GM12891 (cell line): ENCODE data around the gene CD300LG.

Experiments
- DNase-seq: peaks from one replicate; pipeline ENCODE4 v3.0.0; 2011; ENCODE audit warnings: low spot score; ENCODE audit not compliant: insufficient read length
- FAIRE-seq: peaks from 2 replicates; lab custom pipeline; 2011; peaks lifted over from hg19 to GRCh38; lab: Jason Lieb, UNC
- PAX5 ChIP-seq: IDR thresholded peaks from 2 replicates; pipeline ENCODE4 v1.6.1; 2011; ENCODE audit warnings: low read length, moderate library complexity, mild to moderate bottlenecking; ENCODE audit not compliant: insufficient read depth, severe bottlenecking
- POLR2A ChIP-seq: IDR thresholded peaks from 2 replicates; pipeline ENCODE4 v1.6.1; 2011; ENCODE audit warnings: low read depth, low read length, control low read depth
- POLR2AphosphoS5 ChIP-seq: IDR thresholded peaks from 2 replicates; pipeline ENCODE4 v1.6.1; 2011; ENCODE audit warnings: low read depth, low read length, control low read depth
- POU2F2 ChIP-seq: IDR thresholded peaks from 2 replicates; pipeline ENCODE4 v1.6.1; 2011; ENCODE audit warnings: low read depth, mild to moderate bottlenecking, control low read depth, low read length, moderate library complexity
- SPI1 ChIP-seq: IDR thresholded peaks from 2 replicates; pipeline ENCODE4 v1.6.1; 2011; ENCODE audit warnings: low read depth, low read length, control low read depth
- TAF1 ChIP-seq: IDR thresholded peaks from 2 replicates; pipeline ENCODE4 v1.6.1; 2011; ENCODE audit warnings: low read depth, low read length, control low read depth

The CD300LG gene

GRCh38 chr17:43812396-43813265, 34.3 kb upstream of the CD300LG start:
- FAIRE-seq: no peak
- no peak for DNase-seq
- TF ChIP-seq SPI1: no peak
- TF ChIP-seq POU2F2: no peak
- TF ChIP-seq TAF1: no peak
- TF ChIP-seq POLR2A: no peak
- no peak for TF ChIP-seq POLR2AphosphoS5
- TF ChIP-seq PAX5: no peak

- no peak for DNase-seq
- FAIRE-seq: no peak
- TF ChIP-seq POLR2AphosphoS5: no peak
- no peak for TF ChIP-seq POLR2A
- no peak for TF ChIP-seq POU2F2
- no peak for TF ChIP-seq SPI1
- TF ChIP-seq TAF1: no peak
- no peak for TF ChIP-seq PAX5
Measured at GRCh38 chr17:43813386-43813785, 33.6 kb upstream of the CD300LG start.

GRCh38 chr17:43814026-43814425, 33.0 kb upstream of the CD300LG start:
- no peak for DNase-seq
- TF ChIP-seq TAF1 (no peak), SPI1 (no peak), POLR2AphosphoS5 (no peak), PAX5 (no peak), POU2F2 (no peak), POLR2A (no peak)
- FAIRE-seq: no peak

- TF ChIP-seq SPI1 (no peak), POLR2AphosphoS5 (no peak), PAX5 (no peak)
- no peak for DNase-seq
- FAIRE-seq: no peak
Measured at GRCh38 chr17:43814714-43815113, 32.3 kb upstream of the CD300LG start.

DNA sequence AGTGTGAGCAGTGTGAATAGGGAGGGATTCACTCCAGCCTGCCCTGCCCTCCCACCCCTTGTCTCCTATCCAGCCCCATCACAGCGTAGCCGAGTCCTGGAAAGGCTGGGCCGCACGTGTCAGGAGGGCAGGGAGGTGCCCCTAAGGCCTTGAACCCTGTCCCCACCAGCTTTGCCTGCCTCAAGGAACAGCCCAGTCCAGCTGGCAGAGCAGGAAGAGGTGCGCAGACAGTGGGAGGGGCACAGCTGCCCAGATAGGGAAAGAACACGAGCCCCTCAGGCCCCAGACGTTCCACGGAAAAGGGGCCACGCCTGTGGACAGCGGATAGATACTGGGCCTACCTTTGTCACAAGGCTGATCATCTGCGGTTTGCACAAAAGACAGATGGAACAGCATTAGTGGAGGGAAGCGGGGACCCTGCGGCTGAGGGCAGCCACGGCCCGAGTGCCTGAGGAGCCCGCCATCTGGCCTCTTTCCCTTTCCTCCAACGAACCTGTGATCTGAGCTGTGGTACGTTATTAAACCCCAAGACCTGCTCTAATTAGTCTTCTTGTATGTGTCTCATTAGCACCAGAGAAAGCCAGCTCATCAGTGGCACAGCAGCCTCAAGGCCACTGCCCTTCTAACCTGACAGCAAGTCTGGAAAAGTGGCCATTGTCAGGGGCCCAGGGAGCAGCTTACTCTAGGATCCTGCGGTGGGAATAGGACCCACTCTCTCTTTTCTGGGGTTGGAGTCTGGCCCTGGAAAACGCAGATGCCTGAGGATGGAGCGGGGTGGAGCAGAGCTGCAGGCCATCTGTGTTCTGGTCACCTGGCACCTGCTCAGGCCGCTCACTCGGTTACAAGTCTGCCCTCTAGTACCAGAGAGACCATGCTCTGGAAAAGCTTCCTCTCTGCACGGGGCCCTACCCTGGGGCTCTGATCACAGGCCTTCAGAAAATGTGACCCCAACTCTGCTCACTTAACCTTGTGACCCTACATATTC, 30.3 kb upstream of the CD300LG start:
- FAIRE-seq: no peak
- no peak for TF ChIP-seq PAX5
- TF ChIP-seq TAF1: no peak
- no peak for TF ChIP-seq POLR2A
- TF ChIP-seq POU2F2: no peak
- no peak for TF ChIP-seq SPI1
- no peak for TF ChIP-seq POLR2AphosphoS5
- no peak for DNase-seq

GRCh38 chr17:43817826-43818225, 29.1 kb upstream of the CD300LG start:
- TF ChIP-seq PAX5: no peak
- no peak for TF ChIP-seq POLR2AphosphoS5
- no peak for TF ChIP-seq POLR2A
- TF ChIP-seq POU2F2: no peak
- no peak for TF ChIP-seq TAF1
- no peak for TF ChIP-seq SPI1
- DNase-seq (no peak), FAIRE-seq (no peak)

DNA sequence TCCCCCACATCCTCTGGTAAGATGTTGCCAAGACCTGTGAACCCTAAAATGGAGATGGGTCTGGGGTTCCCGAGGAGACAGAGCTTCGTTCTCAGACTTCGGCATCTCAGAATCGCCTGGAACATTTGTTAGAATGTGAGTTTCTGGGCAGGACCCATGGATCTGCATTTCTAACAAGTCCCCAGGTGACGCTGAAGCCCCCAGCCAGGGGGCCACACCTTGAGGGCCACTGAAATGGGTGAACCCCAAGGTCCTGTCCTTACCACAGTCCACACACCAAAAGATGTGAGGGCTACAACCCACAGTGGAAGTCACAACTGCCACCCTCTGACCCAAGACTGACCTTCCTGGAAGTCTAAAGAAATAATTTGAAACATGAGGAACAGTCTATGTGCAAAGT, 28.0 kb upstream of the CD300LG start:
- no peak for TF ChIP-seq POLR2A
- TF ChIP-seq POLR2AphosphoS5: no peak
- TF ChIP-seq TAF1: no peak
- TF ChIP-seq POU2F2: no peak
- no peak for TF ChIP-seq SPI1
- no peak for TF ChIP-seq PAX5
- no peak for DNase-seq
- FAIRE-seq: no peak

GRCh38 chr17:43820759-43821158, 26.2 kb upstream of the CD300LG start:
- DNase-seq: no peak

More at GRCh38 chr17:43820759-43821158, 26.2 kb upstream of the CD300LG start:
- TF ChIP-seq PAX5 (no peak), POLR2AphosphoS5 (no peak), POLR2A (no peak), TAF1 (no peak), POU2F2 (no peak), SPI1 (no peak)
- no peak for FAIRE-seq
